Measurements from ENCODE around the gene CCDC92. TPM values are rescaled to one million over a fixed set of nuclear protein-coding genes. Genes with fewer than 3 reads are reported as not detected.

CCDC92 gene
- polyA plus RNA-seq, 3 donors = 4.4 to 11.6 (median 5.5) TPM

- Mint-ChIP-seq H3K9me3 (no peaks in the 10 kb centered on the region), H3K36me3 (peaks cover 6 to 9% of the 10 kb centered on the region in 2 donors), H3K4me3 (no peak overlapping the region), H3K27ac (no peak overlapping the region), H3K4me1 (peaks cover 6% of the 10 kb centered on the region), H3K27me3 (ENCODE audit: low read depth in 3 of 3) (no peaks in the 10 kb centered on the region)
- H3K4me2 ChIP-seq (replicated peaks; ENCODE audit: extremely low read depth, low read length, poor library complexity, severe bottlenecking) = no peak overlapping the region
- H3K36me3 ChIP-seq (replicated peaks in 1 of 2; ENCODE audit: control insufficient read depth in 1 of 2, insufficient read depth in 2 of 2, low read length in 2 of 2) = peaks cover 6 to 11% of the 10 kb centered on the region in 2 donors
- H3K9me3 ChIP-seq (replicated peaks in 1 of 2; ENCODE audit: control insufficient read depth in 1 of 2, insufficient read depth in 1 of 2, low read length in 2 of 2) = no peaks in the 10 kb centered on the region
- no peak for DNase-seq
- no peaks in the 10 kb centered on the region for H3K79me2 ChIP-seq (ENCODE audit: insufficient read depth, low read length)
- no peak overlapping the region for H3K4me3 ChIP-seq (replicated peaks in 1 of 3; ENCODE audit: low read depth in 2 of 3, low read length in 3 of 3)
- TF ChIP-seq CTCF (IDR thresholded peaks at IDR 0.05) = no peak
- no peak overlapping the region for H3K27ac ChIP-seq (ENCODE audit: low read depth in 1 of 2, low read length in 2 of 2)
- H3K9ac ChIP-seq (ENCODE audit: insufficient read depth, low read length, poor library complexity, severe bottlenecking) = no peak overlapping the region
- intact Hi-C loops (cut with micrococcal nuclease) = no loop called here
- H2AFZ ChIP-seq (ENCODE audit: insufficient read depth, low read depth, low read length, poor library complexity, severe bottlenecking) = no peak overlapping the region
- H4K20me1 ChIP-seq (ENCODE audit: insufficient read depth, low read length) = no peaks in the 10 kb centered on the region
- no peaks in the 10 kb centered on the region for H3K27me3 ChIP-seq (ENCODE audit: control insufficient read depth in 2 of 2, insufficient read depth in 2 of 2, low read length in 2 of 2)
- H3K4me1 ChIP-seq (ENCODE audit: control insufficient read depth in 1 of 2, insufficient read depth in 2 of 2, low read length in 2 of 2) = no peaks in the 10 kb centered on the region
- no CpG with 5 or more reads among the region's 2 CpGs for WGBS (ENCODE audit: insufficient coverage)
These were observed 44.4 kb upstream of the CCDC92 start for GRCh38 chr12:124017064-124017463.

- Mint-ChIP-seq H3K27ac (no peak overlapping the region), H3K9me3 (no peaks in the 10 kb centered on the region), H3K4me3 (no peak overlapping the region), H3K4me1 (peaks cover 3% of the 10 kb centered on the region), H3K27me3 (ENCODE audit: low read depth in 3 of 3) (no peaks in the 10 kb centered on the region), H3K36me3 (peaks cover 15 to 20% of the 10 kb centered on the region in 2 donors)
- Histone ChIP-seq H3K27me3 (ENCODE audit: control insufficient read depth in 2 of 2, insufficient read depth in 2 of 2, low read length in 2 of 2) (no peaks in the 10 kb centered on the region), H3K27ac (ENCODE audit: low read depth in 1 of 2, low read length in 2 of 2) (no peak overlapping the region), H3K4me3 (replicated peaks in 1 of 3; ENCODE audit: low read depth in 2 of 3, low read length in 3 of 3) (no peak overlapping the region), H4K20me1 (ENCODE audit: insufficient read depth, low read length) (no peaks in the 10 kb centered on the region), H2AFZ (ENCODE audit: insufficient read depth, low read depth, low read length, poor library complexity, severe bottlenecking) (no peak overlapping the region), H3K9ac (ENCODE audit: insufficient read depth, low read length, poor library complexity, severe bottlenecking) (no peak overlapping the region), H3K79me2 (ENCODE audit: insufficient read depth, low read length) (no peaks in the 10 kb centered on the region), H3K4me1 (ENCODE audit: control insufficient read depth in 1 of 2, insufficient read depth in 2 of 2, low read length in 2 of 2) (no peaks in the 10 kb centered on the region), H3K4me2 (replicated peaks; ENCODE audit: extremely low read depth, low read length, poor library complexity, severe bottlenecking) (no peak overlapping the region), H3K9me3 (replicated peaks in 1 of 2; ENCODE audit: control insufficient read depth in 1 of 2, insufficient read depth in 1 of 2, low read length in 2 of 2) (no peaks in the 10 kb centered on the region), H3K36me3 (replicated peaks in 1 of 2; ENCODE audit: control insufficient read depth in 1 of 2, insufficient read depth in 2 of 2, low read length in 2 of 2) (peaks cover 12 to 24% of the 10 kb centered on the region in 2 donors)
- TF ChIP-seq CTCF (IDR thresholded peaks at IDR 0.05) = no peak
- intact Hi-C loops (cut with micrococcal nuclease) = no loop called here
- DNase-seq = no peak
- WGBS (ENCODE audit: insufficient coverage) = 98% methylated on average over 10 of the region's 13 CpGs
These were observed 43.1 kb upstream of the CCDC92 start for GRCh38 chr12:124015494-124016461.

Measured in CD14-positive monocyte (primary cell).